Measurements from ENCODE around the gene SLC16A3. TPM values are rescaled to one million over a fixed set of nuclear protein-coding genes. Genes with fewer than 3 reads are reported as not detected.
A peak's percentile ranks its signal among the peaks of the same experiment; 100 is the strongest.

The SLC16A3 gene
- 1.5 and 8.6 TPM in 2 replicates for total RNA-seq
- long read RNA-seq, partial matches to known transcripts: 0 of 2 reads
- long read RNA-seq, other reads (novel, unspliced or antisense): 2 of 2 reads

DNA sequence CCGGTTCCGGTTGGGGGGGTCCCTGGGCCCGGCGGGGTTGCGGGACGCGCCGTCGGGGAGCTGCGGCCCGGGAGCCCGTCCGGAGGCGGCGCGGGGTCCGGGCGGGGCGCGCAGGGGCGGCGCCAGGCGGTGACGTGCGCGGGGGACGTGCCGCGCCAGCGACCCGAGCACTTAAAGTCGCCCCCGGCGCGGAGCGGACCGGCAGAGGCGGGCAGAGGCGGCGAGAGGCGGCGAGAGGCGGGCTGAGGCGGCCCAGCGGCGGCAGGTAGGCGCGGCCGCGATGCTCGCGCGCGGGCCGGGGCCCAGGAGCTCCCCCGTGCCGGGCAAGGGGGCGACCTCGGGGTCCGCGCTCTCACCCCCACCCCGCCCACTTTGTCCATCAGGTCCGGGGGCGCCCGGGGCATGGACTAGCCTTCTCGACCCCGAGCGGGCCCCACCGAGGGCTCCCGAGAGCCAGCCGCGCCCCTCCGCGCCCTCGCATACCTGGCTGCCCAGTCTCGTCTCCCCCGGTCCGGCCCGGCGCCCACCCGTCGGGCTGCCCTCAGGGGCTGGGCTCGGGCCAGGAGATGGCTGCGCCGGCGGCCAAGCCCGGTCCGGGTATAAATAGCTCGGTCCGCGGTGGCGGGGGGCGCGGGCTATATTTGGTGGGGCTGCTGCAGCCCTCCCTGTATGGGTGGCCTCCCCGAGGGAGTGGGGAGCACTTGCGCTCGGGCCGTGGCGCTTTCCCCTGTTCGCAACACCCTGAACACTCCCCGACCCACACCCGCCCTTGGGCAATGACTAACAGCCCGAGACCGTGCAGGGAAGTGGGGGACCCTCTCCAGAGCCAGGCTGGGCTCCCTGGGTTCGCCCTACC is at the start of gene SLC16A3:
TSS of gene SLC16A3 (plus strand) at position 201 of the 856 bp plus-strand sequence. CDS start 6,967 bp downstream, outside the sequence.
- DNase-seq (ENCODE audit: low read depth, low spot score): no peak
- Mint-ChIP-seq H3K4me3 (peak within 1 kb of the TSS; percentile 56), H3K27me3 (ENCODE audit: low read depth) (peaks cover 26% of the 10 kb centered on the region), H3K9me3 (no peaks in the 10 kb centered on the region), H3K27ac (ENCODE audit: unreplicated experiment) (no peak within 1 kb of the TSS), H3K36me3 (ENCODE audit: low read depth) (no peaks in the 10 kb centered on the region), H3K4me1 (peaks cover 3% of the 10 kb centered on the region)
- TF ChIP-seq, protein P1, sequence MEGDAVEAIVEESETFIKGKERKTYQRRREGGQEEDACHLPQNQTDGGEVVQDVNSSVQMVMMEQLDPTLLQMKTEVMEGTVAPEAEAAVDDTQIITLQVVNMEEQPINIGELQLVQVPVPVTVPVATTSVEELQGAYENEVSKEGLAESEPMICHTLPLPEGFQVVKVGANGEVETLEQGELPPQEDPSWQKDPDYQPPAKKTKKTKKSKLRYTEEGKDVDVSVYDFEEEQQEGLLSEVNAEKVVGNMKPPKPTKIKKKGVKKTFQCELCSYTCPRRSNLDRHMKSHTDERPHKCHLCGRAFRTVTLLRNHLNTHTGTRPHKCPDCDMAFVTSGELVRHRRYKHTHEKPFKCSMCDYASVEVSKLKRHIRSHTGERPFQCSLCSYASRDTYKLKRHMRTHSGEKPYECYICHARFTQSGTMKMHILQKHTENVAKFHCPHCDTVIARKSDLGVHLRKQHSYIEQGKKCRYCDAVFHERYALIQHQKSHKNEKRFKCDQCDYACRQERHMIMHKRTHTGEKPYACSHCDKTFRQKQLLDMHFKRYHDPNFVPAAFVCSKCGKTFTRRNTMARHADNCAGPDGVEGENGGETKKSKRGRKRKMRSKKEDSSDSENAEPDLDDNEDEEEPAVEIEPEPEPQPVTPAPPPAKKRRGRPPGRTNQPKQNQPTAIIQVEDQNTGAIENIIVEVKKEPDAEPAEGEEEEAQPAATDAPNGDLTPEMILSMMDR (conservative IDR thresholded peaks at IDR 0.05): no peak

DNA sequence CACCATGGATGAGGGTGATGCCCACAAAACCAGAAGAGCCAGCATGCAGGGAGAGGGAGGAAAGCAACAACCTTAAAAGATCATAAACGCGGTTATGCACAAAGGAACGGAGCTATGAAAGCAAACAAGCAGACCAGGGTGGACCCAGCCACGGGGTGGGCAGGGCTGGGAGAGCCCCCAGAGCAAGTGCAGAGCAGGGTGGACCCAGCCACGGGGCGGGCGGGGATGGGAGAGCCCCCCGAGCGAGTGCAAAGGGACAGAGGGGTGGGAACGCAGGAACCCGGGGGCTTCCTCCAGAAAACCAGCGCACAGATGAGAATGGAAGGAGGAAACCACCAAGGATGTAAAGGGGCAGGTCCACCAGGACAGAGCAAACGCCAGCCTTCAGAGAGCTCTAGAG is 49.4 kb upstream of the SLC16A3 start:
- DNase-seq (ENCODE audit: low read depth, low spot score): no peak
- H3K4me3 Mint-ChIP-seq: no peak overlapping the region
- peaks cover 2% of the 10 kb centered on the region for H3K36me3 Mint-ChIP-seq (ENCODE audit: low read depth)
- H3K9me3 Mint-ChIP-seq: no peaks in the 10 kb centered on the region
- no peak overlapping the region for H3K27ac Mint-ChIP-seq (ENCODE audit: unreplicated experiment)
- H3K4me1 Mint-ChIP-seq: no peaks in the 10 kb centered on the region
- H3K27me3 Mint-ChIP-seq (ENCODE audit: low read depth): no peaks in the 10 kb centered on the region
- TF ChIP-seq, protein P1 (conservative IDR thresholded peaks at IDR 0.05): no peak

DNA sequence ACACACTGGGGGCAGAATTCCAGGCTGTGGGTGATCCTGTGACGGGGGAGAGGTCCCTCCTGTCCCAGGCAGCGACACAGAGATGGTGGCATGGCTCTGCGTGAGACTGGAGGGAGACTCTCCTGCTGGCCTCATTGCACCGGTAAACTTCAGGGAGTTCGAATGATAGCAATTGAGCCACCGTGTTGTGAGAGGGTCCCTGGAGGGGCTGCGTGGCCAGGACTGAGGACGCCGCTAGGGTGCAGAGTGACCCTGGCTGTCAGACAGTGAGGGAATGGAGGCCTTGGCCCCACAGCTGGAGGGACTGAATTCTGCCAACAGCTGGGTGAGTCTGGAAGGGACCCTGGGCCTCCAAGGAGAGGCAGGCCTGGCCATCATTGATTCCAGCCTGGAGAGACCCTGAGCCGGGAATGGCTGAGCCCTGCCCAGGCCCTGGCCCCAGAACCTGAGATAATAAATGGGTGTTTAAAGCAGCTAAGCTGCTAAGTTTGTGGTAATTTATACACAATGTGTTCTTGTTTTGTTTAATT is 48.8 kb upstream of the SLC16A3 start:
- peak overlapping the region; percentile 35 for H3K27ac Mint-ChIP-seq (ENCODE audit: unreplicated experiment)
- TF ChIP-seq, protein P1 (conservative IDR thresholded peaks at IDR 0.05): no peak
- H3K36me3 Mint-ChIP-seq (ENCODE audit: low read depth): peaks cover 2% of the 10 kb centered on the region
- H3K4me1 Mint-ChIP-seq: no peaks in the 10 kb centered on the region
- H3K4me3 Mint-ChIP-seq: no peak overlapping the region
- no peaks in the 10 kb centered on the region for H3K9me3 Mint-ChIP-seq
- no peak for DNase-seq (ENCODE audit: low read depth, low spot score)
- H3K27me3 Mint-ChIP-seq (ENCODE audit: low read depth): no peaks in the 10 kb centered on the region

DNA sequence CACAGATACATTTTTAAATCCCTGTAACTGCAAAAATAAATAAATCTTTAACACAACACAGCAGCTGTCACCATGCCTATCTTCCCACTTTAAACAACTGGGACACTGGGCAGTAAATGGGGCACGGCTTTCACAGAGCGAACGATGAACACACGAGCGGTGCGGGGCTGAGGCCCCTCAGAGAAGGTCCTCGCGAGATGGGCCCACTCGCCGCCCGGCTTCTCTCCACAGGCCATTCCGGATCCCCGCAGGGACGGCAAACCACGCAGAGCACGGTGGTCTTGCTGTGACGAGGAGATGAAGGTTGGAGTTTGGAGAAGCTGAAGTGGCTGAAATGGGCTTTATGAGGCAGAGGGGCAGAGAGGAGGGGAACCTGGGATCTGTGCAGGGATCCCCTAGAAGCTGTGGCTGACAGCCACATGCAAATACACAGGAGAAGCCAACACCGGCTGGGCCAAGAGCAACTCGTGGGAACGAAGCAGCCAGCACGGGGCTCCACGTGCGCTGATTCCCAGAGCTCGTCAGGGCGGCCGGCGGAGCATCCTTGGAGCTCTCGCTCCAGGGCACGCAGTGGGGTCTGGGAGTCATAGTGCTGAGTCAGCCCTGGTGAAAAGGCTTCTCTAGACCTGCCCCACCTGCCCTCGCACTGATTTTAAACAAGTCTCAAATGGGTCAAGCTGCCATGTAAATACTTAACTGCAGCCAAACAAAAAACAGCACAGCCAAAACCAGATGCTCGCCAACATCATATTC is 47.9 kb upstream of the SLC16A3 start:
- Mint-ChIP-seq H3K4me3 (no peak overlapping the region), H3K4me1 (no peaks in the 10 kb centered on the region), H3K27me3 (ENCODE audit: low read depth) (no peaks in the 10 kb centered on the region), H3K9me3 (no peaks in the 10 kb centered on the region), H3K36me3 (ENCODE audit: low read depth) (peaks cover 3% of the 10 kb centered on the region), H3K27ac (ENCODE audit: unreplicated experiment) (no peak overlapping the region)
- DNase-seq (ENCODE audit: low read depth, low spot score): no peak
- TF ChIP-seq, protein P1 (conservative IDR thresholded peaks at IDR 0.05): no peak

DNA sequence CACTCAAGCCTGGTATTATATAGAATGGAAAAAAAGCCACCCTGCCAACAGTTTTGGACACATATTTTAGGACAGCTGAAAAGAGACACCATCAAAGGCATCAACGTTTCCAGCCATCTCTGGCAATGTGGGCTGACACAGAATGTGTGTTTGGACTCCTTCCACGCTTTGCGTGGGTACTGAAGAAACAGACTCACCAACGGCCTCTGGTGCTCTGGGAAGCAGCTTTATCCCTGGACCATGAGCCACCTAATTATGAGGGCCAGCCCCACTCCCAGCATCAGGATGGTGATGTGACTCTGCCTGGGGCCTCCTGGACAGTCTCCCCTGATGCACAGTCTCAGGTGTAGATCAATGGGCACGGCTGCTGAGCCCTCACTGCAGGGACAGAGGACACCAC is 44.1 kb upstream of the SLC16A3 start:
- no peak for DNase-seq (ENCODE audit: low read depth, low spot score)
- H3K9me3 Mint-ChIP-seq: no peaks in the 10 kb centered on the region
- H3K27ac Mint-ChIP-seq (ENCODE audit: unreplicated experiment): no peak overlapping the region
- H3K27me3 Mint-ChIP-seq (ENCODE audit: low read depth): no peaks in the 10 kb centered on the region
- no peaks in the 10 kb centered on the region for H3K4me1 Mint-ChIP-seq
- TF ChIP-seq, protein P1 (conservative IDR thresholded peaks at IDR 0.05): no peak
- H3K4me3 Mint-ChIP-seq: no peak overlapping the region
- H3K36me3 Mint-ChIP-seq (ENCODE audit: low read depth): peaks cover 5% of the 10 kb centered on the region

Measured in neural crest cell (in vitro differentiated cells).